HepG2 (cell line): Measurements from ENCODE around the gene ITGB6. TPM values are rescaled to one million over a fixed set of nuclear protein-coding genes. Genes with fewer than 3 reads are reported as not detected.

Experiments
- ATAC-seq: fragments of 200-7000 bp; cut with Tn5 transposase; 3 replicates; pipeline ENCODE4 v1.9.1; 2020; ENCODE audit warnings: mild to moderate bottlenecking, moderate library complexity
- BruUV-seq: library from RNA; stranded (reverse); fragments of 400-500 nt; replicated peaks from 2 replicates; lab custom pipeline; 2021; lab: Mats Ljungman, UMichigan
- CTCF ChIA-PET: fragments of 300-600 bp; formaldehyde crosslinking; extraction: SDS; loops from one replicate; lab custom pipeline; 2021; ENCODE audit warnings: low total read pairs, inconsistent platforms, low intra/inter-chr PET ratio; lab: Yijun Ruan, JAX
- POLR2A ChIA-PET: fragments of 350-600 bp; sonication (Branson Sonifier 250); formaldehyde crosslinking; loops from one replicate; lab custom pipeline; 2020; ENCODE audit warnings: antibody characterized with exemption, inconsistent platforms; lab: Yijun Ruan, JAX
- DNase-seq: peaks from one replicate; pipeline ENCODE4 v3.0.0-alpha.2; 2015; ENCODE audit warnings: low spot score
- FAIRE-seq: peaks from 3 replicates; lab custom pipeline; 2011; peaks lifted over from hg19 to GRCh38; lab: Jason Lieb, UNC
- H2AFZ ChIP-seq: one replicate; pipeline ENCODE4 v1.6.1; 2011; ENCODE audit warnings: low read length, inconsistent platforms
- H3K27ac ChIP-seq: fragments of 300-600 bp; 3 replicates; pipeline ENCODE4 v1.8.0; 2011; ENCODE audit warnings: mixed run types, mild to moderate bottlenecking, mixed read lengths, low read length, inconsistent platforms; ENCODE audit not compliant: insufficient read depth; ENCODE audit errors: extremely low read length
- H3K27me3 ChIP-seq, 2 experiments: fragments of 200-600 bp in 1 of 2; 2 replicates in 1 of 2; 3 replicates in 1 of 2; pipeline versions ENCODE4 v1.6.0 to v1.8.0; 2011; ENCODE audit warnings: low read length in 2 of 2, mild to moderate bottlenecking in 2 of 2, moderate library complexity in 2 of 2, inconsistent platforms in 1 of 2; ENCODE audit not compliant: insufficient read depth in 2 of 2, control insufficient read depth in 1 of 2
- H3K36me3 ChIP-seq, 2 experiments: fragments of 200-600 bp in 1 of 2; replicated peaks in 1 of 2; 2 replicates in 1 of 2; 3 replicates in 1 of 2; pipeline versions ENCODE4 v1.5.1 to v1.8.0; 2011; ENCODE audit warnings: low read length in 2 of 2, inconsistent platforms in 1 of 2; ENCODE audit not compliant: insufficient read depth in 2 of 2, control insufficient read depth in 1 of 2
- H3K4me1 ChIP-seq: 2 replicates; pipeline ENCODE4 v1.5.1; 2012; ENCODE audit warnings: low read length, inconsistent platforms; ENCODE audit not compliant: insufficient read depth
- H3K4me2 ChIP-seq: 2 replicates; pipeline ENCODE4 v1.6.0; 2011; ENCODE audit warnings: low read depth, low read length, inconsistent platforms
- H3K4me3 ChIP-seq, 3 experiments: fragments of 200-600 bp in 1 of 3; sonication (generic), shearing (Covaris generic) in 1 of 3; replicated peaks in 1 of 3; 2 replicates each; pipeline ENCODE4 v1.5.1; 2011 to 2016; ENCODE audit warnings: low read length in 3 of 3, inconsistent platforms in 2 of 3, low read depth in 2 of 3, mild to moderate bottlenecking in 2 of 3, control low read depth in 1 of 3, mixed read lengths in 1 of 3; ENCODE audit not compliant: insufficient read depth in 1 of 3
- H3K79me2 ChIP-seq: one replicate; pipeline ENCODE4 v1.6.1; 2011; ENCODE audit warnings: low read length, inconsistent platforms; ENCODE audit not compliant: insufficient read depth
- H3K9ac ChIP-seq: 2 replicates; pipeline ENCODE4 v1.6.0; 2011; ENCODE audit warnings: mild to moderate bottlenecking, low read depth, low read length, inconsistent platforms; ENCODE audit not compliant: insufficient read depth
- H3K9me3 ChIP-seq: 2 replicates; pipeline ENCODE4 v1.5.1; 2012; ENCODE audit warnings: mild to moderate bottlenecking, low read length
- H4K20me1 ChIP-seq: 2 replicates; pipeline ENCODE4 v1.6.0; 2011; ENCODE audit warnings: inconsistent platforms, mild to moderate bottlenecking, low read length, moderate library complexity; ENCODE audit not compliant: insufficient read depth
- KLF12 ChIP-seq: sonication (generic); formaldehyde crosslinking; IDR thresholded peaks from 2 replicates; pipeline ENCODE4 v1.4.0; 2020; ENCODE audit warnings: missing genetic modification reagents, borderline replicate concordance
- PHF8 ChIP-seq: sonication (generic); formaldehyde crosslinking; IDR thresholded peaks from 2 replicates; pipeline ENCODE4 v1.5.0; 2020; ENCODE audit warnings: missing genetic modification reagents
- SMYD3 ChIP-seq: sonication (generic); formaldehyde crosslinking; IDR thresholded peaks from 2 replicates; pipeline ENCODE4 v1.8.1; 2023; ENCODE audit warnings: mild to moderate bottlenecking, missing genetic modification reagents
- SNRNP70 ChIP-seq: fragments of 200-400 bp; formaldehyde crosslinking; IDR thresholded peaks from 2 replicates; pipeline ENCODE4 v1.6.1; 2017; ENCODE audit warnings: mild to moderate bottlenecking, low read depth, low read length, moderate library complexity
- TBX2 ChIP-seq: sonication (generic); formaldehyde crosslinking; IDR thresholded peaks from 2 replicates; pipeline ENCODE4 v1.5.0; 2020; ENCODE audit warnings: missing genetic modification reagents, mild to moderate bottlenecking, borderline replicate concordance
- ZNF816 ChIP-seq: sonication (generic); formaldehyde crosslinking; IDR thresholded peaks from 2 replicates; pipeline ENCODE4 v1.8.0; 2022; ENCODE audit warnings: missing genetic modification reagents, mild to moderate bottlenecking, borderline replicate concordance
- ZNF850 ChIP-seq: sonication (generic); formaldehyde crosslinking; conservative IDR thresholded peaks from 2 replicates; pipeline ENCODE4 v1.9.0; 2021; ENCODE audit warnings: mild to moderate bottlenecking, missing genetic modification reagents
- WGBS: methylation state at CpG from one replicate; pipeline ENCODE4 v1.1.6; 2017; ENCODE audit warnings: low lambda C conversion rate; 5-methylcytosine and 5-hydroxymethylcytosine counted together
- in situ Hi-C: cut with HindIII; loops from 2 replicates; pipeline ENCODE4 v1.10.0; 2017; ENCODE audit warnings: low pct_unique_long_range_greater_than_20kb; ENCODE audit not compliant: extremely low pct_ligation_motif_present
- intact Hi-C: fragments of 100-400 bp; cut with micrococcal nuclease; formaldehyde crosslinking; loops from one replicate; pipeline ENCODE4 v1.10.0; 2022; ENCODE audit not compliant: unreplicated experiment
- polyA plus RNA-seq, 8 experiments: library from polyadenylated mRNA; depleted of rRNA in 3 of 8; stranded (reverse) in 7 of 8; unstranded in 1 of 8; fragments of >200 nt; fragmentation: Illumina TruSeq in 4 of 8; extraction: Trizol in 4 of 8; gene quantifications; 2 replicates each; pipeline versions ENCODE4 v1.2.1 to v1.2.3, GENCODE V29; 2011 to 2016; ENCODE audit warnings: low read depth in 4 of 8, missing spikeins in 1 of 8, mixed read lengths in 1 of 8; ENCODE audit not compliant: insufficient read depth in 1 of 8
- total RNA-seq, 5 experiments: library from RNA; depleted of rRNA; stranded (reverse); fragments of >200 nt; fragmentation: Illumina TruSeq; extraction: Trizol; gene quantifications; 2 replicates each; pipeline ENCODE4 v1.2.3, GENCODE V29; 2016; ENCODE audit warnings: low read depth in 1 of 5
- TF ChIP-seq, protein P1 (sequence below): sonication (generic); formaldehyde crosslinking; IDR thresholded peaks from 2 replicates; pipeline ENCODE4 v1.4.0; 2020; ENCODE audit warnings: mild to moderate bottlenecking, missing genetic modification reagents, borderline replicate concordance
- TF ChIP-seq, protein P2 (sequence below): sonication (generic); formaldehyde crosslinking; IDR thresholded peaks from 2 replicates; pipeline ENCODE4 v1.9.0; 2022; ENCODE audit warnings: missing genetic modification reagents, mild to moderate bottlenecking, borderline replicate concordance
- TF ChIP-seq, protein P3 (sequence below), 2 experiments: sonication (generic) in 1 of 2; formaldehyde crosslinking in 1 of 2; IDR thresholded peaks; 2 replicates each; pipeline versions ENCODE4 v1.4.0 to v1.6.1; 2018 to 2020; ENCODE audit warnings: missing genetic modification reagents in 2 of 2, borderline replicate concordance in 1 of 2, low read depth in 1 of 2, mild to moderate bottlenecking in 1 of 2, missing biosample characterization in 1 of 2
- TF ChIP-seq, protein P4 (sequence below): sonication (generic); formaldehyde crosslinking; IDR thresholded peaks from 2 replicates; pipeline ENCODE4 v1.4.0; 2020; ENCODE audit warnings: missing genetic modification reagents

The ITGB6 gene
- total and polyA plus RNA-seq, 2 of the 13 experiments (the other 11 are each of a cell fraction or from before 2014, with no cell fraction given), result not detected

DNA sequence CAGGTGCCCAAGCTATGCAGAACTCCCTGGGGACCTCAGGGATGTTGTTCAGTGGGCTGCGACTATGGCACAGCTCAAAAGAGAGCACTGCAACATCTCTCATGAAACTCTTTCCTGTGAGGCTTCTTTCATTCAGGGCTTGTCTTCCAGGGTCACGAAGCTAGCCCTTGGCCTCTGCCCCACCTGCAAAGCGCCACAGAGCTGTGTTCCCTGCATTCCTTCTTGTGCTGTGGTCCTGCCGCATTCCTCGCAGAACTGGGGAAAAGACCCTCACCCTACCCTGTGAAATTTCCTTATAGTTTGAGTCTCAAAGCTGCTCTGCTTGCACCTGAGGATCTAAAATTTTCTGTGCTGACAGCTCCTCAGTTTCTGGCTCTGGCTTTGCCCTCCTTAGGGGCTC is 26.3 kb upstream of the ITGB6 start:
- H3K27ac ChIP-seq, result no peak overlapping the region
- POLR2A ChIA-PET, result no interaction called here
- no peaks in the 10 kb centered on the region for H3K9me3 ChIP-seq
- DNase-seq (no peak), ATAC-seq (no peak)
- in situ Hi-C loops, result no loop called here
- H3K4me3 ChIP-seq, result no peak overlapping the region
- 50% methylated on average over 4 of the region's 5 CpGs for WGBS
- TF ChIP-seq SNRNP70 (no peak), ZNF850 (CRISPR knock-in tag) (no peak)
- TF ChIP-seq, protein P1, sequence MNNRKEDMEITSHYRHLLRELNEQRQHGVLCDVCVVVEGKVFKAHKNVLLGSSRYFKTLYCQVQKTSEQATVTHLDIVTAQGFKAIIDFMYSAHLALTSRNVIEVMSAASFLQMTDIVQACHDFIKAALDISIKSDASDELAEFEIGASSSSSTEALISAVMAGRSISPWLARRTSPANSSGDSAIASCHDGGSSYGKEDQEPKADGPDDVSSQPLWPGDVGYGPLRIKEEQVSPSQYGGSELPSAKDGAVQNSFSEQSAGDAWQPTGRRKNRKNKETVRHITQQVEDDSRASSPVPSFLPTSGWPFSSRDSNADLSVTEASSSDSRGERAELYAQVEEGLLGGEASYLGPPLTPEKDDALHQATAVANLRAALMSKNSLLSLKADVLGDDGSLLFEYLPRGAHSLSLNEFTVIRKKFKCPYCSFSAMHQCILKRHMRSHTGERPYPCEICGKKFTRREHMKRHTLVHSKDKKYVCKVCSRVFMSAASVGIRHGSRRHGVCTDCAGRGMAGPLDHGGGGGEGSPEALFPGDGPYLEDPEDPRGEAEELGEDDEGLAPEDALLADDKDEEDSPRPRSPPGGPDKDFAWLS (CRISPR knock-in tag), result no peak
- TF ChIP-seq, protein P2, sequence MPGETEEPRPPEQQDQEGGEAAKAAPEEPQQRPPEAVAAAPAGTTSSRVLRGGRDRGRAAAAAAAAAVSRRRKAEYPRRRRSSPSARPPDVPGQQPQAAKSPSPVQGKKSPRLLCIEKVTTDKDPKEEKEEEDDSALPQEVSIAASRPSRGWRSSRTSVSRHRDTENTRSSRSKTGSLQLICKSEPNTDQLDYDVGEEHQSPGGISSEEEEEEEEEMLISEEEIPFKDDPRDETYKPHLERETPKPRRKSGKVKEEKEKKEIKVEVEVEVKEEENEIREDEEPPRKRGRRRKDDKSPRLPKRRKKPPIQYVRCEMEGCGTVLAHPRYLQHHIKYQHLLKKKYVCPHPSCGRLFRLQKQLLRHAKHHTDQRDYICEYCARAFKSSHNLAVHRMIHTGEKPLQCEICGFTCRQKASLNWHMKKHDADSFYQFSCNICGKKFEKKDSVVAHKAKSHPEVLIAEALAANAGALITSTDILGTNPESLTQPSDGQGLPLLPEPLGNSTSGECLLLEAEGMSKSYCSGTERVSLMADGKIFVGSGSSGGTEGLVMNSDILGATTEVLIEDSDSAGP, result no peak
- TF ChIP-seq, all 625 proteins: peak for 0
- intact Hi-C loops, result no loop called here
- BruUV-seq, result no TSS peak
- H3K79me2 ChIP-seq, result no peaks in the 10 kb centered on the region
- no peak for FAIRE-seq
- CTCF ChIA-PET, result no interaction called here
- H3K27me3 ChIP-seq, result no peaks in the 10 kb centered on the region
- H4K20me1 ChIP-seq, result no peaks in the 10 kb centered on the region
- H3K4me2 ChIP-seq, result no peak overlapping the region
- H3K4me1 ChIP-seq, result peaks cover 47% of the 10 kb centered on the region
- H3K9ac ChIP-seq, result no peak overlapping the region
- no peaks in the 10 kb centered on the region for H3K36me3 ChIP-seq
- no peak overlapping the region for H2AFZ ChIP-seq

DNA sequence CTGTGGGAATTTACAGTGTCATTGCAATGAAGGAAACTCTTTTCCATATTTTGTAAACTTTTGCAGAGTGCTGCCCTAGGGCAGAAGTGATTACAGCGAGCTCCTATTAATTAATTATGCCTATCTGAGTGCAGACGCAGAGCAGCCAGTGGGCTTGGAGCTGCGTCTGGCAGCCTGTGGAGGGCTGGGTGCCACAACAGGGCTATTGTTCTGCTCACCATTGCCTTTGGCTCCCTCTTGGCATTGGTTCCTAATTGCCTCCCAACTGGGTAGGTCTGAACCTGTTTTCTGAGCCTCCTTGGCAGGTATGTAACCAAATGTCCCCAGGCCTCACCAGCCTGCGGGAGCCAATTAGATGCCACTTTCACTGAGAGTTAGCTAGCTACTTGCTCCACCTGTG is 25.6 kb upstream of the ITGB6 start:
- in situ Hi-C loops, result no loop called here
- Histone ChIP-seq H4K20me1 (no peaks in the 10 kb centered on the region), H3K4me3 (no peak overlapping the region), H3K36me3 (no peaks in the 10 kb centered on the region), H3K9me3 (no peaks in the 10 kb centered on the region), H3K4me2 (no peak overlapping the region), H3K9ac (no peak overlapping the region), H3K27ac (no peak overlapping the region), H3K27me3 (no peaks in the 10 kb centered on the region), H3K79me2 (no peaks in the 10 kb centered on the region), H3K4me1 (peaks cover 52% of the 10 kb centered on the region), H2AFZ (no peak overlapping the region)
- intact Hi-C loops, result no loop called here
- no TSS peak for BruUV-seq
- WGBS, result 48% methylated on average over 4 of the region's 4 CpGs
- ATAC-seq (no peak), DNase-seq (no peak), FAIRE-seq (no peak)
- POLR2A ChIA-PET, result no interaction called here
- CTCF ChIA-PET, result no interaction called here
- TF ChIP-seq TBX2 (CRISPR knock-in tag) (no peak), SMYD3 (no peak), ZNF816 (no peak), PHF8 (CRISPR knock-in tag) (no peak), KLF12 (no peak)
- TF ChIP-seq, protein P3, sequence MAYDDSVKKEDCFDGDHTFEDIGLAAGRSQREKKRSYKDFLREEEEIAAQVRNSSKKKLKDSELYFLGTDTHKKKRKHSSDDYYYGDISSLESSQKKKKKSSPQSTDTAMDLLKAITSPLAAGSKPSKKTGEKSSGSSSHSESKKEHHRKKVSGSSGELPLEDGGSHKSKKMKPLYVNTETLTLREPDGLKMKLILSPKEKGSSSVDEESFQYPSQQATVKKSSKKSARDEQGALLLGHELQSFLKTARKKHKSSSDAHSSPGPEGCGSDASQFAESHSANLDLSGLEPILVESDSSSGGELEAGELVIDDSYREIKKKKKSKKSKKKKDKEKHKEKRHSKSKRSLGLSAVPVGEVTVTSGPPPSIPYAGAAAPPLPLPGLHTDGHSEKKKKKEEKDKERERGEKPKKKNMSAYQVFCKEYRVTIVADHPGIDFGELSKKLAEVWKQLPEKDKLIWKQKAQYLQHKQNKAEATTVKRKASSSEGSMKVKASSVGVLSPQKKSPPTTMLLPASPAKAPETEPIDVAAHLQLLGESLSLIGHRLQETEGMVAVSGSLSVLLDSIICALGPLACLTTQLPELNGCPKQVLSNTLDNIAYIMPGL (CRISPR knock-in tag; IDR thresholded peaks at IDR 0.05; ENCODE audit: borderline replicate concordance in 1 of 2, low read depth in 1 of 2), result no peak
- TF ChIP-seq, protein P4, sequence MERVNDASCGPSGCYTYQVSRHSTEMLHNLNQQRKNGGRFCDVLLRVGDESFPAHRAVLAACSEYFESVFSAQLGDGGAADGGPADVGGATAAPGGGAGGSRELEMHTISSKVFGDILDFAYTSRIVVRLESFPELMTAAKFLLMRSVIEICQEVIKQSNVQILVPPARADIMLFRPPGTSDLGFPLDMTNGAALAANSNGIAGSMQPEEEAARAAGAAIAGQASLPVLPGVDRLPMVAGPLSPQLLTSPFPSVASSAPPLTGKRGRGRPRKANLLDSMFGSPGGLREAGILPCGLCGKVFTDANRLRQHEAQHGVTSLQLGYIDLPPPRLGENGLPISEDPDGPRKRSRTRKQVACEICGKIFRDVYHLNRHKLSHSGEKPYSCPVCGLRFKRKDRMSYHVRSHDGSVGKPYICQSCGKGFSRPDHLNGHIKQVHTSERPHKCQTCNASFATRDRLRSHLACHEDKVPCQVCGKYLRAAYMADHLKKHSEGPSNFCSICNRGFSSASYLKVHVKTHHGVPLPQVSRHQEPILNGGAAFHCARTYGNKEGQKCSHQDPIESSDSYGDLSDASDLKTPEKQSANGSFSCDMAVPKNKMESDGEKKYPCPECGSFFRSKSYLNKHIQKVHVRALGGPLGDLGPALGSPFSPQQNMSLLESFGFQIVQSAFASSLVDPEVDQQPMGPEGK (CRISPR knock-in tag), result no peak
